ENCODE measurements around the gene MDH2.
"Not testable (repeated sequence)": the region's sequence is repeated elsewhere in the genome, so short reads cannot be mapped to it uniquely, and the experiment has no call there.

Gene MDH2

DNA sequence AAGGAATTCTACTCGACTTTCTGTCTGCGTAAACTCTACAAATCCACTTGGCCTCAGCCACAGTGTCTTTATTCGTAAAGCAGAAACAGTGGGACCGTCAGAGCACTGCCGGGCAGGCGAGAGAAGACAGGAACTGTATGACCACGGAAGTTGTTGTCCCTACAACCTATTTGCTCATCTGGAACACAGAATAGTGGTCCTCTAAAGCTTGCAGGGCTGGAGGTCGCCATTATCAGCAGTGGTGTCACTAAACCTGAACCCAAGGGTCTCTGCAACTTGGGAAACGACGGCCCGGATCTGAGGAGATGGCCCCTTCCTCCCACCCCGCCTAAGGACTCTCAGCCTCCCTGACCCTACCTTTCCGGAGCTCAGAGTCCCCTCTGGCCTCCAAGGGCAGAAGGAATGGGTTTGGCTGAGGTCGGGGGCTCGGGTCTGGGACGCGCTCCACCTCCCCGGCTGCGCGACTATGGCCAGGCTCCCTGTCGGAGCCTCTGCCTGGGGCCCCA, 548 bp upstream of the MDH2 start:
- DNase-seq (ENCODE audit: low read depth), result no peak

- no peak for DNase-seq (ENCODE audit: low read depth)
Observed at GRCh38 chr7:76048668-76048988, 722 bp downstream of the MDH2 start.

DNA sequence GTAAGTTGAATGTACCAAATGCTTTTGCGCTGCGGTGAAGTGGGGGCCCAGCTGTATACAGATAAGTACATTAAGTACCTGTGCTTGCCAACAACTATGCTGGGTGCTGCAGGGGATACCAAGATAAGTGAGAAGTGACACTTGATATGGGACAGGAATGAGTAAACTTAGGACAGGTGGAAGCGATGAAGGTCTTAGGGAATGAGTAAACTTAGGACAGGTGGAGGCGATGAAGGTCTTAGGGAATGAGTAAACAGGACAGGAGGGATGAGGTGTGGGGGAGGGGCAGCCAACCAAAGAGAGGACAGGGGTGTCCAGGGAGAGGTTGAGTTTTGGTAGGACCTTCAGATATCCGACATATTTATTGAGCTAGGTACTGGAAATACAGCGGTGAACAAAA, 1.4 kb downstream of the MDH2 start:
- no peak for DNase-seq (ENCODE audit: low read depth)

GRCh38 chr7:76050545-76050944, 2.6 kb downstream of the MDH2 start:
- no peak for DNase-seq (ENCODE audit: low read depth)

- no peak for DNase-seq (ENCODE audit: low read depth)
Observed at GRCh38 chr7:76051840-76052239, 3.9 kb downstream of the MDH2 start.

DNA sequence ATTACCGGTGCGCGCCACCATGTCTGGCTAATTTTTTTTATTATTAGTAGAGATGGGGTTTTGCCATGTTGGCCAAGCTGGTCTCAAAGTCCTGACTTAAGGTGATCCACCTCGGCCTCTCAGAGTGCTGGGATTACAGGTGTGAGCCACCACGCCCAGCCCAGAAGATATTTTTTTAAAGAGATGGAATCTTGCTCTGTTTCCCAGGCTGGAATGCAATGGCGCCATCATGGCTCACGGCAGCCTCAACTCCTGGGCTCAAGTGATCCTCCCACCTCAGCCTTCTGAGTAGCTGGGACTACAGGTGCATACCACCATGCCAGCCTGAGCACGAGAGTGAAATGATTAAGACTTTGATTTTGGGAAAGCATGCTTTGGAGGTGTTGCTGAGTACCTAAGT, 4.8 kb downstream of the MDH2 start:
- not testable (repeated sequence) for DNase-seq (ENCODE audit: low read depth)

GRCh38 chr7:76053461-76053860, 5.6 kb downstream of the MDH2 start:
- DNase-seq (ENCODE audit: low read depth), result no peak

DNA sequence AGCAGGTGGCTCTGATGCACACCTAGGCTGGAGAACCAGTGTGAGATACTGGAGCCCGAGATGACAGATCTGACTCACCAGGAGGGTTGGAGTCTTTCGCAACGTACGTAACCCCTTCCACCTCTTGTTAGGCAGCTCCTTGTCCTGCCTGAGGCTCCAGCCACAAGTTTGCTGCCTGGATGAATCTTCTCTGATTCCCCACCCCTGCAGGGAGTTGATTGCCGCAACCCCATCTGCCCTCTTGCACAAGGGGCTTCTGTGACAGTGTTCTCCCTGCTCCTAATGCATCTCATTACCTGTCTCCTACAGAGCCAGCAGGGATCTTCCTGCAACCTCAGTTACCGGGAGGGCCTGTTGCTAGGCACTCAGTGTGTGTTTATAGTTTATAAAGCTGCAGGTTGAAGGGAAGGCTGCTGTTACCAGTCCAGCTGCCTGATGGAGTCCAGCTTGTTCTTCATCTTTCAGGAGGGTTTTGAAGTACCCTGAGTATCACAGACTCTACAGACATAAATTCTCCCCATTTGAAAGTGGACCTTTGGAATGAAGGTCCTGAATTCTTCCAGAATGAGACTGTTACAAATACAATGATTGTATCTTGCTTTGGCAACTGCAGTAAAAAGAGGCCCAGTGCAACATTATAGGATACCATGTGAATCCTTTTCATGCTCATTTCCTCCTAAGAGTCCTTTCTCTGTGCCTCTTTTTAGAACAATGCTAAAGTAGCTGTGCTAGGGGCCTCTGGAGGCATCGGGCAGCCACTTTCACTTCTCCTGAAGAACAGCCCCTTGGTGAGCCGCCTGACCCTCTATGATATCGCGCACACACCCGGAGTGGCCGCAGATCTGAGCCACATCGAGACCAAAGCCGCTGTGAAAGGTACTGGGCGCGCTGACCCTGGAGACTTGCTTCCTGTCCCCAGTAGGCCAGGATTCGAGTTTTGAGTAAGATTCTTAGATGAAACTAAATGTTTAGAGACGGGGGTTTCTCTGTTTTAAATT, 6.5 kb downstream of the MDH2 start:
- DNase-seq (ENCODE audit: low read depth), result no peak

DNA sequence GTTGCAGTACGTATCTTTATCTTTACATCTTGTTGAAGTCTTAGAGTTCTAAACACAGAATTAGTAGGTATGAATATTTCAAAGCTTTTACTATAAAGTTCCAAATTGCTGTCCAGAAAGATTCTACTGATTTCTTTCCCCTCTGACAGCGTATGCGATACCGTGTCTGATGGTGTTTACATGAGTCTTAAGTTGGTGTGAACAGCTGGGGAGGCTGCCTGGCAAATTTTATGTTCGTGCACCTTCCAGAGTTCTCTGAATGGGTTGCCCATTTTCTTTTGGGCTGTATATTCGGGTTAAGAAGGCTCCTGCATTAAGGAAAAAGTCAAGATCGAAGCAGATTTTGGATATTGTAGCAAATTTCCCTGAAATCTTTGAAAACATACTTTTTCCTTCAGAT, 8.3 kb downstream of the MDH2 start:
- no peak for DNase-seq (ENCODE audit: low read depth)

- no peak for DNase-seq (ENCODE audit: low read depth)
Observed at GRCh38 chr7:76057103-76057812, 9.4 kb downstream of the MDH2 start.

DNA sequence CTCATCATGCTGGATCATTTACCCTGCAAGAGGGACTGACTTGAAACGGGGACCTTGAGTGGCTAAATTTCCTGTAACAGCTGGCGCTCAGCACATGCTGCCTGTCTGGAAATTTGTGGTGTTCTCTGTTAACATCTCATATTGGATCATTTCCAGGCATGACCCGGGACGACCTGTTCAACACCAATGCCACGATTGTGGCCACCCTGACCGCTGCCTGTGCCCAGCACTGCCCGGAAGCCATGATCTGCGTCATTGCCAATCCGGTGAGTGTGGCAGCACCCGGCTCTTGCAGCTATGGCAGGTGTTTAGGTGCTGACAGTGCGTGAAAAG, 9.9 kb downstream of the MDH2 start:
- no peak for DNase-seq (ENCODE audit: low read depth)

GRCh38 chr7:76058745-76059144, 10.8 kb downstream of the MDH2 start:
- DNase-seq (ENCODE audit: low read depth), result not testable (repeated sequence)

DNA sequence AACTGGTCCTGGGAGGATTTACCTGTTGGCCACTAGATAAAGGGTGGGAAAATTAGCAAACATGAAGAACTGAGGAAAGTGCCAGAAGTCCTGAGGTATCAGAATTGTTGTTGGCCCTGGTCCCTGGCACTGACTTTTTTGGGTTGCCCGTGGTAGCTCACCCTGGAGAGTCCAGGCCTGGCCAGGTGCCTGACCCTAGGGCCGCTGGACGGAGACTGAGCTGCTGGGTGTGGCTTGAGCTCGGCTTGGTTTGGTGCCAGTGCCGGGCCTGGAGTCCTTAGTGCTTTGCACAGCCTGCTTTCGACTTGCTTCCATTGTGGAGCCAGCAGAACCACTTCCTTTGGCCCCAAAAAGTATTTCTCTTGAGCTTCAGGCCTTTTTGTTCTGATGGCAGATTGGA, 12.9 kb downstream of the MDH2 start:
- DNase-seq (ENCODE audit: low read depth), result no peak

DNA sequence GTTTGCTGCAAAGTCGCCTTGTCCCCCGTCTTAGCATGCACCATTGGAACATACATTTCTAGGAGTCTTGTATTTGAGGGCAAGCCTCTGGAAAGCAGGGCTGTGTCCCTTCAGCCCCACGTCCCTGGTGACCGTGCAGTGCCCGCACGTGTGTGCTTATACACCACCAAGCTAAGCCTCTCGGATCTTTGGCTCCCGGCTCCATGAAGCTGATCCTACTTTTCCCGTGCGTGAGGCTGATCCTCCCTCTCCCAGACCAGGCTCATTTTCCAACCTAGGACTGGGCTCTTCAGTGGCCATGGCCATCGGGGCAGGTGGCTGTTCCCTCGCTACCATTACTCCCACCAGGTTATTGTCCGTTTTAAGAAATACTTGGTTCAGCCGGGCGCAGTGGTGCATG, 14.3 kb downstream of the MDH2 start:
- no peak for DNase-seq (ENCODE audit: low read depth)

DNA sequence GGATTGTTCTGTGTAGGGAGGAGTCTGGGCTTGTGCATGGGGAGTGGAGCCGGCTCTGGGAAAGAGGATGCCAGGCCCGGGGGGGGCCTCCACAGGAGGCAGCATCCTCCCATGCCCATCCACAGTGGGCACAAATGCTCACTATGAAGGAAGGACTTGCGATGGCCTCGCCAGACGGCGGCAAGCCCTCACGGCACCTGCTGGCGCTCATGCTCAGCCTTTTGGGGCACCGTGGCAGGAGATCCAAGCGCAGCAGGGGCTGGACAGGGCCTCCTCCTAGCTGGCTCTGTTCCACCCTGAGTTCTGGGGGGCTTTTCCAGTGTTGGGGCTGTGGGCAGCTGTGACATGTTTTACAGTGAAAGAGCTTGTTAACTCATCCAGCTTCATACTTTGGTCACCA, 15.2 kb downstream of the MDH2 start:
- DNase-seq (ENCODE audit: low read depth), result no peak

DNA sequence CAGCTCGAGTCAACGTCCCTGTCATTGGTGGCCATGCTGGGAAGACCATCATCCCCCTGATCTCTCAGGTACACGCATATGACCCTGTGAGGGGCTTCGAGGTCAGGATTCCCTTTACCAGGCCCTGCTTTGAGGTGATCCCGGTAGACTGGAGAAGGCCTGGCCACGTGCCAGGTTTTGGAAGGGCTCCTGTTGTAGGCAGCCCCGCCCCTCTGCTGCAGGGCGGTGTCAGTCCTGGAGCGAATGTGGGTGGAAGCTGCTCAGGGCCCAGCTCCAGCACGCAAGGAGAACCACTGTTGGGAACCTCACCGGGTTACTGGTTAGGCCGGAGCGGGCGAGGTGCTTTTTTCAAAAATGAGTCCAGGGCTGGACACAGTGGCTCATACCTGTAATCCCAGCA, 15.6 kb downstream of the MDH2 start:
- no peak for DNase-seq (ENCODE audit: low read depth)

GRCh38 chr7:76064208-76064970, 16.5 kb downstream of the MDH2 start:
- DNase-seq (ENCODE audit: low read depth), result no peak

DNA sequence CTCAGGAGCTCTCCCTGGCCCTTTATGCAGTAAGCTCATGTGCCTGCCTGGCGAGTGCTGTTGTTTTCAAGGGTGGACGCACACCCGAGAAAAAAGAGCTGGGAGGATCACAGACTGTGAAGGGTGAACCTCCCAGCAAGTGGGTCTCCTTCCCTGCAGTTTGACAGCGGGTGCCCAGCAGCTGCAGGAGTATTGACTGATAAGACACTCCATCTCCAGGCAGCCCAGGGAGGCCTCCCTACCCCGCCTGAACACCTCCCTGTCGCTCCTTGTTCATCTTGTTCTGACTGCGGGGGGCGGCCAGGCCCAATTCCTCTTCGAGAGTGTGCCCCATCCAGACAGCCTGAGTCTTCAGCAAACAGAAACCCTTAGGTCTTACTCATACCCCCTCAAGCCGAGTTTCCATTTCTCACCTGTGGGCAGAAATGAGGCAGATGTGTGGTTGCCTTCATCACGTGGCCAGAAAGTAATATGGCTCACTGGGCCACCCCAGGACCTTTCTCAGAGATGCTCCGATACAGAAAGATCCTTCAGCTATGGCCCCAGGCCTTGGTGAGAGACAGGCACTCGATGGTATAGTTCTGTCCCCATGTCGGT, 17.2 kb downstream of the MDH2 start:
- DNase-seq (ENCODE audit: low read depth), result no peak

- DNase-seq (ENCODE audit: low read depth), result no peak
Observed at GRCh38 chr7:76066716-76067503, 19.0 kb downstream of the MDH2 start.

- DNase-seq (ENCODE audit: low read depth), result no peak
Observed at GRCh38 chr7:76069238-76069638, 21.3 kb downstream of the MDH2 start.
